Thyroid gland (tissue), 4 donors: ENCODE data around the gene MYLK4.

Experiments
- CTCF ChIP-seq, 6 experiments: fragments of 200-600 bp in 3 of 6; fragments of 450-650 bp in 3 of 6; sonication (generic) in 3 of 6; IDR thresholded peaks; one replicate each; pipeline ENCODE4 v1.5.1; 2016 to 2019; ENCODE audit warnings: antibody characterized with exemption in 6 of 6, mild to moderate bottlenecking in 2 of 6, inconsistent platforms in 1 of 6, moderate library complexity in 1 of 6
- POLR2A ChIP-seq, 2 donors: fragments of 450-650 bp; IDR thresholded peaks; one replicate each; pipeline ENCODE4 v1.6.1; 2017; ENCODE audit warnings: antibody characterized with exemption in 2 of 2, mild to moderate bottlenecking in 2 of 2, moderate library complexity in 1 of 2

DNA sequence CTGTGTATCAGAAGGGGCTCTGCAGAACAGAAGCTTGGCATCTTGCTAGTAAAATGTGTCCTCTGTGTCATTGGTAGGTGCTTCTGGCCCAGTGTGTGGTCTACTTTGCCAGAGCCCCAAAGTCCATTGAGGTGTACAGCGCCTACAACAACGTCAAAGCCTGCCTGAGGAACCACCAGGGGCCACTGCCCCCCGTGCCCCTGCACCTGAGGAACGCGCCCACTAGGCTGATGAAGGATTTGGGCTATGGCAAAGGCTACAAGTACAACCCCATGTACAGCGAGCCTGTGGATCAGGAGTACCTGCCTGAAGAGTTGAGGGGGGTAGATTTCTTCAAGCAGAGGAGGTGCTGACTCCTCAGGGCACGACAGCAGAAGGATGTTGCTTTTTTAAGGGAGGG, 34.2 kb upstream of the MYLK4 start:
- TF ChIP-seq POLR2A (IDR thresholded peaks at IDR 0.05), result no peak
- TF ChIP-seq CTCF (IDR thresholded peaks at IDR 0.05), result no peak
